H9 (cell line): Measurements from ENCODE around the gene SIL1. TPM values are rescaled to one million over a fixed set of nuclear protein-coding genes. Genes with fewer than 3 reads are reported as not detected.
"Not testable (repeated sequence)": the region's sequence is repeated elsewhere in the genome, so short reads cannot be mapped to it uniquely, and the experiment has no call there.

Experiments used
- DNase-seq: peaks from one replicate; pipeline ENCODE4 v3.0.0-alpha.2; 2017
- H2AFZ ChIP-seq: one replicate; pipeline ENCODE4 v1.6.1; 2013; ENCODE audit warnings: mild to moderate bottlenecking, low read length, control low read depth, moderate library complexity
- H2AK5ac ChIP-seq: 2 replicates; pipeline ENCODE4 v1.6.1; 2013; ENCODE audit warnings: low read length, control low read depth, mixed read lengths; ENCODE audit not compliant: insufficient read length
- H2BK120ac ChIP-seq: one replicate; pipeline ENCODE4 v1.6.1; 2013; ENCODE audit warnings: low read depth, mild to moderate bottlenecking, low read length, control low read depth, inconsistent platforms; ENCODE audit not compliant: poor library complexity, severe bottlenecking
- H2BK12ac ChIP-seq: 2 replicates; pipeline ENCODE4 v1.6.1; 2013; ENCODE audit warnings: low read length, control low read depth, mixed read lengths, low read depth; ENCODE audit not compliant: insufficient read length
- H2BK15ac ChIP-seq: 2 replicates; pipeline ENCODE4 v1.6.1; 2013; ENCODE audit warnings: low read depth, low read length, control low read depth
- H2BK20ac ChIP-seq: one replicate; pipeline ENCODE4 v1.6.1; 2013; ENCODE audit warnings: low read depth, mild to moderate bottlenecking, low read length, control low read depth, inconsistent platforms; ENCODE audit not compliant: poor library complexity, severe bottlenecking
- H2BK5ac ChIP-seq: 2 replicates; pipeline ENCODE4 v1.6.1; 2013; ENCODE audit warnings: low read length, control low read depth, mixed read lengths; ENCODE audit not compliant: insufficient read length
- H3K14ac ChIP-seq: 2 replicates; pipeline ENCODE4 v1.6.1; 2013; ENCODE audit warnings: low read length, control low read depth; ENCODE audit not compliant: insufficient read depth
- H3K18ac ChIP-seq: 2 replicates; pipeline ENCODE4 v1.6.1; 2013; ENCODE audit warnings: low read depth, mild to moderate bottlenecking, mixed read lengths, low read length, control low read depth; ENCODE audit not compliant: insufficient read length
- H3K23ac ChIP-seq: 2 replicates; pipeline ENCODE4 v1.6.1; 2013; ENCODE audit warnings: low read length, control low read depth, mixed read lengths, low read depth; ENCODE audit not compliant: insufficient read length
- H3K23me2 ChIP-seq: 2 replicates; pipeline ENCODE4 v1.6.1; 2013; ENCODE audit warnings: low read depth, mild to moderate bottlenecking, mixed read lengths, low read length, control low read depth; ENCODE audit not compliant: insufficient read length, poor library complexity, severe bottlenecking
- H3K27ac ChIP-seq: 2 replicates; pipeline ENCODE4 v1.5.1; 2013; ENCODE audit warnings: low read length, control low read depth, mixed read lengths, low read depth; ENCODE audit not compliant: insufficient read length
- H3K27me3 ChIP-seq: 2 replicates; pipeline ENCODE4 v1.6.1; 2013; ENCODE audit warnings: low read length, control low read depth, inconsistent platforms; ENCODE audit not compliant: insufficient read depth
- H3K4ac ChIP-seq: 2 replicates; pipeline ENCODE4 v1.6.1; 2013; ENCODE audit warnings: low read depth, mild to moderate bottlenecking, control low read depth, inconsistent platforms, low read length, moderate library complexity
- H3K4me1 ChIP-seq: 2 replicates; pipeline ENCODE4 v1.6.1; 2013; ENCODE audit warnings: low read length, control low read depth, inconsistent platforms; ENCODE audit not compliant: insufficient read depth
- H3K4me2 ChIP-seq: 2 replicates; pipeline ENCODE4 v1.6.1; 2013; ENCODE audit warnings: low read length, control low read depth, mixed read lengths; ENCODE audit not compliant: insufficient read length, insufficient read depth
- H3K56ac ChIP-seq: 2 replicates; pipeline ENCODE4 v1.6.1; 2013; ENCODE audit warnings: low read depth, mild to moderate bottlenecking, mixed read lengths, low read length, control low read depth; ENCODE audit not compliant: insufficient read length
- H3K79me1 ChIP-seq: 2 replicates; pipeline ENCODE4 v1.6.1; 2013; ENCODE audit warnings: low read depth, mild to moderate bottlenecking, moderate library complexity, low read length, control low read depth, inconsistent platforms; ENCODE audit not compliant: insufficient read depth, poor library complexity, severe bottlenecking
- H3K79me2 ChIP-seq: 2 replicates; pipeline ENCODE4 v1.6.1; 2013; ENCODE audit warnings: low read length, control low read depth, inconsistent platforms; ENCODE audit not compliant: insufficient read depth
- H3K9ac ChIP-seq: 2 replicates; pipeline ENCODE4 v1.6.1; 2013; ENCODE audit warnings: low read length, control low read depth, mixed read lengths; ENCODE audit not compliant: insufficient read length; ENCODE audit errors: extremely low read depth
- H3K9me3 ChIP-seq: one replicate; pipeline ENCODE4 v1.6.1; 2013; ENCODE audit warnings: low read depth, low read length, inconsistent platforms; ENCODE audit not compliant: control insufficient read depth
- H3T11ph ChIP-seq: one replicate; pipeline ENCODE4 v1.6.1; 2013; ENCODE audit warnings: mild to moderate bottlenecking, low read length, control low read depth, inconsistent platforms
- H4K20me1 ChIP-seq: one replicate; pipeline ENCODE4 v1.6.1; 2013; ENCODE audit not compliant: control insufficient read depth, insufficient read length, insufficient read depth
- H4K5ac ChIP-seq: 2 replicates; pipeline ENCODE4 v1.6.1; 2013; ENCODE audit warnings: low read depth, mild to moderate bottlenecking, mixed read lengths, low read length, control low read depth; ENCODE audit not compliant: insufficient read length
- H4K8ac ChIP-seq: replicated peaks from 2 replicates; pipeline ENCODE4 v1.6.1; 2013; ENCODE audit warnings: low read length, control low read depth, mixed read lengths, low read depth; ENCODE audit not compliant: insufficient read length
- H4K91ac ChIP-seq: 2 replicates; pipeline ENCODE4 v1.6.1; 2013; ENCODE audit warnings: low read depth, mild to moderate bottlenecking, moderate library complexity, mixed read lengths, low read length, control low read depth; ENCODE audit not compliant: insufficient read length
- H3K27ac Mint-ChIP-seq, 3 experiments: 2 replicates in 2 of 3; 3 replicates in 1 of 3; pipeline ENCODE4 v1.8.0; 2020 to 2021; ENCODE audit warnings: mixed read lengths in 3 of 3, mild to moderate bottlenecking in 1 of 3, moderate library complexity in 1 of 3
- H3K27me3 Mint-ChIP-seq: 2 replicates; pipeline ENCODE4 v1.8.0; 2021; ENCODE audit warnings: low read depth, mild to moderate bottlenecking, moderate library complexity, mixed read lengths
- H3K36me3 Mint-ChIP-seq, 3 experiments: 2 replicates in 2 of 3; 3 replicates in 1 of 3; pipeline ENCODE4 v1.8.0; 2020 to 2021; ENCODE audit warnings: low read depth in 3 of 3, mixed read lengths in 3 of 3; ENCODE audit not compliant: insufficient read depth in 1 of 3
- H3K4me1 Mint-ChIP-seq, 2 experiments: 2 replicates each; pipeline ENCODE4 v1.8.0; 2020; ENCODE audit warnings: mixed read lengths in 2 of 2
- H3K4me3 Mint-ChIP-seq, 2 experiments: 2 replicates in 1 of 2; 3 replicates in 1 of 2; pipeline ENCODE4 v1.8.0; 2020 to 2021; ENCODE audit warnings: mild to moderate bottlenecking in 2 of 2, mixed read lengths in 2 of 2, moderate library complexity in 1 of 2
- H3K9me3 Mint-ChIP-seq, 2 experiments: 2 replicates in 1 of 2; 3 replicates in 1 of 2; pipeline ENCODE4 v1.8.0; 2020; ENCODE audit warnings: mild to moderate bottlenecking in 2 of 2, mixed read lengths in 2 of 2, moderate library complexity in 1 of 2
- CTCF ChIP-seq: fragments of 200-600 bp; sonication (generic); conservative IDR thresholded peaks from 3 replicates; pipeline ENCODE4 v1.8.0; 2021; ENCODE audit warnings: antibody characterized with exemption, mild to moderate bottlenecking
- WGBS: extraction: QIAGEN DNeasy Blood & Tissue Kit; methylation state at CpG from one replicate; pipeline ENCODE4 v1.1.7; 2013; ENCODE audit warnings: missing lambda C conversion rate, low lambda C conversion rate, mixed read lengths; ENCODE audit not compliant: insufficient read length; ENCODE audit errors: extremely low coverage; 5-methylcytosine and 5-hydroxymethylcytosine counted together
- total RNA-seq: library from RNA; stranded (reverse); gene quantifications from 2 replicates; pipeline ENCODE4 v1.2.1, GENCODE V29; 2021

The SIL1 gene
- total RNA-seq, 1 experiment from 2014 or later, result 10.6 TPM

- Histone ChIP-seq H3T11ph (no peak overlapping the region), H3K9me3 (no peaks in the 10 kb centered on the region), H3K9ac (no peak overlapping the region), H4K5ac (no peak overlapping the region), H4K8ac (no peak overlapping the region), H3K79me2 (no peaks in the 10 kb centered on the region), H3K27me3 (no peaks in the 10 kb centered on the region), H2BK120ac (no peak overlapping the region), H3K4me1 (no peaks in the 10 kb centered on the region), H3K23ac (no peak overlapping the region), H3K56ac (no peak overlapping the region), H4K20me1 (no peaks in the 10 kb centered on the region), H2BK15ac (no peak overlapping the region), H3K23me2 (no peaks in the 10 kb centered on the region), H3K18ac (no peak overlapping the region), H2BK12ac (no peak overlapping the region), H3K4ac (no peak overlapping the region), H3K4me2 (no peak overlapping the region), H3K14ac (no peak overlapping the region), H3K27ac (no peak overlapping the region), H2BK5ac (no peak overlapping the region), H2BK20ac (no peak overlapping the region), H2AFZ (no peak overlapping the region), H3K79me1 (no peaks in the 10 kb centered on the region), H4K91ac (no peak overlapping the region), H2AK5ac (no peak overlapping the region)
- no peak overlapping the region for H3K4me3 Mint-ChIP-seq
- TF ChIP-seq CTCF, result no peak
- peak overlapping the region in 1 of 3 experiments; percentile 8; a peak in 1 of 7 replicates for H3K27ac Mint-ChIP-seq
- H3K27me3 Mint-ChIP-seq, result no peaks in the 10 kb centered on the region
- no peaks in the 10 kb centered on the region; a peak in 1 of 7 replicates for H3K36me3 Mint-ChIP-seq
- no peak for DNase-seq
- no CpG with 5 or more reads among the region's 1 CpG for WGBS
- peaks cover 13 to 23% of the 10 kb centered on the region in 2 experiments for H3K4me1 Mint-ChIP-seq
- H3K9me3 Mint-ChIP-seq, result peaks cover 0 to 2% of the 10 kb centered on the region in 2 experiments; a peak in 1 of 5 replicates
These were observed 17.3 kb downstream of the SIL1 start for GRCh38 chr5:139180850-139181249.

- not testable (repeated sequence) for H3K4ac ChIP-seq, H3K4me2 ChIP-seq, H3K4me3 Mint-ChIP-seq, H3K14ac ChIP-seq, H3K23me2 ChIP-seq, H4K91ac ChIP-seq, H3K56ac ChIP-seq, H4K5ac ChIP-seq, H3K36me3 Mint-ChIP-seq, H3K79me2 ChIP-seq, H3K18ac ChIP-seq, H2BK20ac ChIP-seq, H3K9me3 ChIP-seq, H2AK5ac ChIP-seq, H4K8ac ChIP-seq, H2BK12ac ChIP-seq, H3K4me1 ChIP-seq, H4K20me1 ChIP-seq, H3K79me1 ChIP-seq, H3K27ac Mint-ChIP-seq, H3K9ac ChIP-seq, H3K27me3 ChIP-seq, H3K27ac ChIP-seq, H3K27me3 Mint-ChIP-seq, H2AFZ ChIP-seq, H3K23ac ChIP-seq, H2BK120ac ChIP-seq, DNase-seq, H3T11ph ChIP-seq, H2BK15ac ChIP-seq, H3K9me3 Mint-ChIP-seq, H2BK5ac ChIP-seq
- no CpG with 5 or more reads among the region's 8 CpGs for WGBS
- peaks cover 13 to 23% of the 10 kb centered on the region in 2 experiments for H3K4me1 Mint-ChIP-seq
These were observed 18.2 kb downstream of the SIL1 start for GRCh38 chr5:139179778-139180513.
